NB4 (cell line): ENCODE results near the gene CRTC1.
A peak's percentile ranks its signal among the peaks of the same experiment; 100 is the strongest.

Source experiments
- DNase-seq: peaks from one replicate; pipeline ENCODE4 v3.0.0; 2010; ENCODE audit warnings: low read depth
- H3K4me3 ChIP-seq: one replicate; pipeline ENCODE4 v1.5.1; 2011; ENCODE audit warnings: mild to moderate bottlenecking, low read depth, low read length, moderate library complexity
- MYC ChIP-seq: IDR thresholded peaks from 2 replicates; pipeline ENCODE4 v1.6.1; 2011; ENCODE audit warnings: low read depth, low read length
- POLR2A ChIP-seq: IDR thresholded peaks from 2 replicates; pipeline ENCODE4 v1.6.1; 2011; ENCODE audit warnings: mild to moderate bottlenecking; ENCODE audit not compliant: insufficient read length; ENCODE audit errors: extremely low read depth
- TF ChIP-seq, protein P1 (sequence below): IDR thresholded peaks from 2 replicates; pipeline ENCODE4 v1.6.1; 2011; ENCODE audit warnings: low read depth, low read length
- TF ChIP-seq, protein P2 (sequence below): IDR thresholded peaks from one replicate; pipeline ENCODE4 v1.5.1; 2012; ENCODE audit warnings: low read depth, low read length

CRTC1 gene

DNA sequence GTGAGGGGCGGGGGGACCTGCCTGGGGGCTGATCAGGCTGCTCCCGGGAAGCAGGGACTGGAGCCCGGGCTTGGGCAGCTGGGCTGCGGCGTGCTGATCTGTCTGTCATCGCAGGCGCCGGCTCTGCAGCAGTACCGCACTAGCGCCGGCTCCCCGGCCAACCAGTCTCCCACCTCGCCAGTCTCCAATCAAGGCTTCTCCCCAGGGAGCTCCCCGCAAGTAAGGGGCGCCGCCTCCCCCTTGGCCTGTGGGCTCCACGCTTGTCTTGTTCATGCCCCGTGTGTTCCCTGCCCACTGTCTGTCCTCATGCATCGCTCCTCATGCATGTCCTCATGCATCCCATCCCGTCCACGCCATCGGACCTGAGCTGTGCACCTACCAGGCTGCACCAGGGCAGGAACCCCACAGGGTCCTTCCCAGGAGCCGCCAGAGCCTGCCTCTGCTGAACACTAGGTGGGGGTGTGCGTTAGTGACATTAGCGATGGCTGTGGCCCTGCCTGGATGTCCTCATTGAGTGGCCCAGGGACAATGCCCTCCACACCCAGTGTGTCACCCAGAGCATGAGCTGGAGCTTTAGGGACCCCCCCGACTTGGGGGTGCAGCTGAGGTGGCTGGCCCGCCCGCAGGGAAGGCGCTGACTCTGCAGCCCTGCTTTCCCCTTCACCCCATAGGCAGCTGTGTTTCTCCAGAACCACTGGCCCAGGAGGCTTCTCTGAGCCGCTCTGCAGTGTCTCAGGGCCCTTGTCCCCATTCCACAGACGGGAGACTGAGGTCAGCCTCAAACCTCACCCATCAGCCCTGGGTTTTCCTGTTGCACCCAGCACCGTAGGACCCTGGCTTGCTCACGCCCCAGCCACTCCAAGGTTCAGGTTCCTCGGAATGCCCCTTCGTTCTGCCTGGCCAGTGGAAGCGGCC is 88.1 kb downstream of the CRTC1 start:
- H3K4me3 ChIP-seq, result no peak overlapping the region
- DNase-seq, result peak; percentile 53
- TF ChIP-seq, protein P1, sequence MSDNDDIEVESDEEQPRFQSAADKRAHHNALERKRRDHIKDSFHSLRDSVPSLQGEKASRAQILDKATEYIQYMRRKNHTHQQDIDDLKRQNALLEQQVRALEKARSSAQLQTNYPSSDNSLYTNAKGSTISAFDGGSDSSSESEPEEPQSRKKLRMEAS, result no peak
- TF ChIP-seq POLR2A (no peak), MYC (no peak)
- TF ChIP-seq, protein P2, sequence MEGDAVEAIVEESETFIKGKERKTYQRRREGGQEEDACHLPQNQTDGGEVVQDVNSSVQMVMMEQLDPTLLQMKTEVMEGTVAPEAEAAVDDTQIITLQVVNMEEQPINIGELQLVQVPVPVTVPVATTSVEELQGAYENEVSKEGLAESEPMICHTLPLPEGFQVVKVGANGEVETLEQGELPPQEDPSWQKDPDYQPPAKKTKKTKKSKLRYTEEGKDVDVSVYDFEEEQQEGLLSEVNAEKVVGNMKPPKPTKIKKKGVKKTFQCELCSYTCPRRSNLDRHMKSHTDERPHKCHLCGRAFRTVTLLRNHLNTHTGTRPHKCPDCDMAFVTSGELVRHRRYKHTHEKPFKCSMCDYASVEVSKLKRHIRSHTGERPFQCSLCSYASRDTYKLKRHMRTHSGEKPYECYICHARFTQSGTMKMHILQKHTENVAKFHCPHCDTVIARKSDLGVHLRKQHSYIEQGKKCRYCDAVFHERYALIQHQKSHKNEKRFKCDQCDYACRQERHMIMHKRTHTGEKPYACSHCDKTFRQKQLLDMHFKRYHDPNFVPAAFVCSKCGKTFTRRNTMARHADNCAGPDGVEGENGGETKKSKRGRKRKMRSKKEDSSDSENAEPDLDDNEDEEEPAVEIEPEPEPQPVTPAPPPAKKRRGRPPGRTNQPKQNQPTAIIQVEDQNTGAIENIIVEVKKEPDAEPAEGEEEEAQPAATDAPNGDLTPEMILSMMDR, result peak; percentile 42

DNA sequence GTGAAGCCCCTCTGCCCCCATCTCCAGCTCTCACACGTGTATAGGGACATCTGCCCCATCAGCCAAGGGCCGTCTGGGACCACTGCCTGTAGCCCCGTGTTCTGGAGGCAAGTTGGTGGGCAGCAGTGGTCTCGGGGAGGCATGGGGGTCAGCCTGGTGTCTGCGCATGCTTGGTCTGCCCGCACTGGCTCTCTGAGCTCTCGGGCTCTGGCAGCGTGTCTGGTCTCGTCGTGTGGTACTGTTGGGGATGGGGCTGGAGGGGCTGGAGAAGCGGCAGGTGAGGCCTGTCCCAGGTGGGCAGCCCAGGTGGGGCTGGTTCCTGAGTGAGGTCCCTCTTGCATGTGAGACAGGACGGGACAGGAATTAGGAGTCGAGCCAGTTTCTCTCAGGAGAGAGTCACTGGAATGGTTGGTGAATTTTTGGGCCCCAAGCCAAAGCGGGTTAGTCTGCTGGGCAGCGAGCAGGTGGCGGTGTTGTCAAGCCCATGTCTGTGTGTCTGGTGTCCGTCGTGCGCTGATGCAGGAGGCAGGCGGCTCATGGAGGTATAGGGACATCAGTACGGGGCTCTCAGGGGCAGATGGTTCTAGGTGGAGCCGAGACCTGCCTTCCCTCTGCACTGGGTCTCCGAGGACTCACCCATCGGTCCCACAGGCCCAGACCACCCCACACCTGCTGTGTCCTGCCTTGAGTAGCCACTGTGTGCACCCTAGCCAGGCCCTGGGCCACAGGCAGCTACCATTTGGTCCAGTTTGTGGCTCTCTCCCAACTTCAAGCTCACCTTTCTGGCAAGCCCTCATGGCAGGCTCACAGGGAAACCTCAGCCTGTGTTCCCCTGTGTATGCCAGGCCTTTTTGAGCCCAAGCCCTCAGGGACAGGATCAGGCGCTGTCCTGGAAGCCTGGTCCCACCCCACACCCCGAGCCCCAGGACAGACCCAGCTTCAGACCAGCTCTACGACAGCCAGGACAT is 89.4 kb downstream of the CRTC1 start:
- DNase-seq, result no peak
- H3K4me3 ChIP-seq, result no peak overlapping the region
- TF ChIP-seq, protein P1, result no peak
- no peak for TF ChIP-seq MYC
- no peak for TF ChIP-seq POLR2A
- TF ChIP-seq, protein P2, result no peak

GRCh38 chr19:18773682-18774081 is 90.2 kb downstream of the CRTC1 start:
- TF ChIP-seq POLR2A (no peak), MYC (no peak)
- TF ChIP-seq, protein P2, result no peak
- TF ChIP-seq, protein P1, result no peak
- no peak overlapping the region for H3K4me3 ChIP-seq

DNA sequence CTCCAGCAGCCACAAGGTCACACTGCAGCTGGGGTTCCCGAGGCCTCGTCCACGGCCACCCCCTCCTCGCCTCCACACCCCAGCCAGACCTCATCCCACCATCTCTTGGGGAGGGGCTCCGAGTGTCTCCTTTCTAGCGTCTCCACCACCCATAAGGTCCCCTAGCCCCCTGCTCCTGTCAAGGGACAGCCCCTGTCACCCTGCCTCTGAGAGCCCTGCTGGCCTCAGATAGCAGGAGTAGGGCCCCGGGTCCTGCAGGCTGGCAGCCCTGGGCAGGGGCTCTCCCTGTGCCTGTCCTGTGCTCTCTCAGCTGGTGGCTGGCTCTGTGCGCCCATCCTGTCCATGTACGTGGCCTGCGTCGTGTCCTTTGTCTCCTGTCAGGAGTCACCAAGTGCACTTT is 90.6 kb downstream of the CRTC1 start:
- no peak for DNase-seq
- TF ChIP-seq, protein P2, result no peak
- TF ChIP-seq MYC, result no peak
- TF ChIP-seq POLR2A, result no peak
- TF ChIP-seq, protein P1, result no peak
- H3K4me3 ChIP-seq, result no peak overlapping the region

More at GRCh38 chr19:18773682-18774081, 90.2 kb downstream of the CRTC1 start:
- DNase-seq, result no peak

DNA sequence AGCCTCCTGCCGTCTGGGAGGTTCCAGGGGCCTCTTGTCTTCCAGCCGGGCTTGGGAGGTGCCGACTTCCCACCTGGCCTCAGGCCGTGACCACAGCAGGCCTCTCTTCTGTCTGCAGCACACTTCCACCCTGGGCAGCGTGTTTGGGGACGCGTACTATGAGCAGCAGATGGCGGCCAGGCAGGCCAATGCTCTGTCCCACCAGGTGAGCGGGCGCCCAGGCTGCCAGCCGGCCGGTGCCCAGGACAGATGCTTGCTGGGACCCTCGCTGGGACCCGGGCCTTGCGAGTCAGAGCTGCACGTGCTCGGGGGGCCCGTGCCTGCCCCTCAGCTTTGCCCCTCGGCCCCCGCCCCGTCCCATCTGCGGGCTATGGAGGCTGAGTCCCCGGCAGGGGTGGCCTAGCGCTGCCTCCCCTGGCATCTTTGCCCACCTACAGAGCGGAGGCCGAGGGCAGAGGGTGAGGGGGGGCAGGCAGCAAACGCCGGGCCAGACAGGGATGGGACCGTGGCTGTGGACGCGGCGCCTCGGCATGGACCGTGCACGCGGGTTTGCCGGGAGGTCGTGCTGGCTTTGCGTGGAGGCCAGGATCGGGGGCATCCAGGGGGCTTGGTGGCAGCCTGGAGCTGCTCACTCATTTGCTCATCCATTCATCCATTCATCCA is 91.4 kb downstream of the CRTC1 start:
- H3K4me3 ChIP-seq, result no peak overlapping the region
- TF ChIP-seq, protein P1, result no peak
- TF ChIP-seq, protein P2, result no peak
- TF ChIP-seq POLR2A (no peak), MYC (no peak)
- DNase-seq, result no peak
